ENCODE data around the gene TARS2.

TARS2 gene

GRCh38 chr1:150544204-150544603 is 57.0 kb downstream of the TARS2 start:
- Histone ChIP-seq H3K9me3 (replicated peaks; ENCODE audit: insufficient read depth, low read length) (no peaks in the 10 kb centered on the region), H2AFZ (ENCODE audit: low read length) (no peak overlapping the region), H3K4me3 (ENCODE audit: low read length) (no peak overlapping the region), H3K9me2 (replicated peaks; ENCODE audit: insufficient read depth, low read length) (no peaks in the 10 kb centered on the region), H3K9ac (ENCODE audit: low read length) (no peak overlapping the region), H3K27me3 (replicated peaks; ENCODE audit: insufficient read depth, low read length) (no peaks in the 10 kb centered on the region), H3K4me1 (ENCODE audit: low read length) (0 out of 2 replicates have a peak, but pooled peaks cover 2% of the 10 kb centered on the region), H3F3A (ENCODE audit: insufficient read depth, low read length) (no peaks in the 10 kb centered on the region), H3K4me2 (ENCODE audit: low read depth, low read length) (no peak overlapping the region), H4K20me1 (ENCODE audit: insufficient read depth, low read length) (no peaks in the 10 kb centered on the region), H3K36me3 (replicated peaks; ENCODE audit: insufficient read depth, low read length) (no peaks in the 10 kb centered on the region), H3K79me2 (ENCODE audit: low read length) (no peaks in the 10 kb centered on the region), H3K27ac (ENCODE audit: low read length) (no peak overlapping the region)
- peak; percentile 3 for DNase-seq
- TF ChIP-seq CTCF (IDR thresholded peaks at IDR 0.05; ENCODE audit: low read length) (no peak), EZH2phosphoT487 (IDR thresholded peaks at IDR 0.05; ENCODE audit: low read length) (no peak), EZH2 (optimal IDR thresholded peaks at IDR 0.05; ENCODE audit: low read depth, low read length) (no peak)

GRCh38 chr1:150545486-150546032 is 58.3 kb downstream of the TARS2 start:
- DNase-seq = peak; percentile 6
- no peaks in the 10 kb centered on the region for H3F3A ChIP-seq (ENCODE audit: insufficient read depth, low read length)
- no peaks in the 10 kb centered on the region for H3K9me2 ChIP-seq (replicated peaks; ENCODE audit: insufficient read depth, low read length)
- no peak overlapping the region for H3K9ac ChIP-seq (ENCODE audit: low read length)
- no peak overlapping the region for H3K4me3 ChIP-seq (ENCODE audit: low read length)
- TF ChIP-seq EZH2phosphoT487 (IDR thresholded peaks at IDR 0.05; ENCODE audit: low read length) (no peak), EZH2 (optimal IDR thresholded peaks at IDR 0.05; ENCODE audit: low read depth, low read length) (no peak), CTCF (IDR thresholded peaks at IDR 0.05; ENCODE audit: low read length) (no peak)
- H3K79me2 ChIP-seq (ENCODE audit: low read length) = no peaks in the 10 kb centered on the region
- H4K20me1 ChIP-seq (ENCODE audit: insufficient read depth, low read length) = no peaks in the 10 kb centered on the region
- H3K27me3 ChIP-seq (replicated peaks; ENCODE audit: insufficient read depth, low read length) = peaks cover 12% of the 10 kb centered on the region
- no peak overlapping the region for H3K27ac ChIP-seq (ENCODE audit: low read length)
- H3K9me3 ChIP-seq (replicated peaks; ENCODE audit: insufficient read depth, low read length) = no peaks in the 10 kb centered on the region
- 0 out of 2 replicates have a peak, but pooled peaks cover 2% of the 10 kb centered on the region for H3K4me1 ChIP-seq (ENCODE audit: low read length)
- 0 out of 2 replicates have a peak overlapping the region, but pooled peaks have one; percentile 18 for H2AFZ ChIP-seq (ENCODE audit: low read length)
- no peaks in the 10 kb centered on the region for H3K36me3 ChIP-seq (replicated peaks; ENCODE audit: insufficient read depth, low read length)
- H3K4me2 ChIP-seq (ENCODE audit: low read depth, low read length) = no peak overlapping the region

- peak; percentile 1 for DNase-seq
- H4K20me1 ChIP-seq (ENCODE audit: insufficient read depth, low read length) = no peaks in the 10 kb centered on the region
- no peak overlapping the region for H2AFZ ChIP-seq (ENCODE audit: low read length)
- H3K9ac ChIP-seq (ENCODE audit: low read length) = no peak overlapping the region
- no peak for TF ChIP-seq CTCF (IDR thresholded peaks at IDR 0.05; ENCODE audit: low read length)
- TF ChIP-seq EZH2phosphoT487 (IDR thresholded peaks at IDR 0.05; ENCODE audit: low read length) = no peak
- TF ChIP-seq EZH2 (optimal IDR thresholded peaks at IDR 0.05; ENCODE audit: low read depth, low read length) = no peak
- peaks cover 20% of the 10 kb centered on the region for H3K27me3 ChIP-seq (replicated peaks; ENCODE audit: insufficient read depth, low read length)
- H3F3A ChIP-seq (ENCODE audit: insufficient read depth, low read length) = no peaks in the 10 kb centered on the region
- no peaks in the 10 kb centered on the region for H3K9me2 ChIP-seq (replicated peaks; ENCODE audit: insufficient read depth, low read length)
- H3K79me2 ChIP-seq (ENCODE audit: low read length) = no peaks in the 10 kb centered on the region
- H3K9me3 ChIP-seq (replicated peaks; ENCODE audit: insufficient read depth, low read length) = no peaks in the 10 kb centered on the region
- no peak overlapping the region for H3K27ac ChIP-seq (ENCODE audit: low read length)
- H3K4me3 ChIP-seq (ENCODE audit: low read length) = no peak overlapping the region
- no peak overlapping the region for H3K4me2 ChIP-seq (ENCODE audit: low read depth, low read length)
- no peaks in the 10 kb centered on the region for H3K36me3 ChIP-seq (replicated peaks; ENCODE audit: insufficient read depth, low read length)
- 0 out of 2 replicates have a peak, but pooled peaks cover 2% of the 10 kb centered on the region for H3K4me1 ChIP-seq (ENCODE audit: low read length)
Measured at GRCh38 chr1:150546294-150546937, 59.2 kb downstream of the TARS2 start.
